MM.1S (cell line): ENCODE measurements around the gene RPTOR.

Experiments used
- DNase-seq: peaks from one replicate; pipeline ENCODE4 v3.0.0-alpha.2; 2015
- H2AFZ ChIP-seq: fragments of 300-600 bp; sonication (generic); 2 replicates; pipeline ENCODE4 v1.6.0; 2016; ENCODE audit warnings: antibody characterized with exemption, low read length
- H3F3A ChIP-seq: fragments of 300-600 bp; sonication (generic); 2 replicates; pipeline ENCODE4 v1.6.1; 2016; ENCODE audit warnings: mild to moderate bottlenecking, antibody characterized with exemption, low read length, moderate library complexity, mixed read lengths; ENCODE audit not compliant: insufficient read depth
- H3K27ac ChIP-seq: fragments of 300-600 bp; sonication (generic); 2 replicates; pipeline ENCODE4 v1.5.1; 2016; ENCODE audit warnings: mild to moderate bottlenecking, low read length
- H3K27me3 ChIP-seq: fragments of 300-600 bp; sonication (generic); replicated peaks from 2 replicates; pipeline ENCODE4 v1.6.0; 2016; ENCODE audit warnings: low read length; ENCODE audit not compliant: insufficient read depth
- H3K36me3 ChIP-seq: fragments of 300-600 bp; sonication (generic); replicated peaks from 2 replicates; pipeline ENCODE4 v1.6.1; 2016; ENCODE audit warnings: mild to moderate bottlenecking, low read length, mixed read lengths; ENCODE audit not compliant: insufficient read depth
- H3K4me1 ChIP-seq: fragments of 300-600 bp; sonication (generic); 2 replicates; pipeline ENCODE4 v1.6.1; 2016; ENCODE audit warnings: low read length, mixed read lengths
- H3K4me2 ChIP-seq: fragments of 300-600 bp; sonication (generic); 2 replicates; pipeline ENCODE4 v1.6.0; 2016; ENCODE audit warnings: low read depth, low read length
- H3K4me3 ChIP-seq: fragments of 300-600 bp; sonication (generic); 2 replicates; pipeline ENCODE4 v1.5.1; 2016; ENCODE audit warnings: low read length, mixed read lengths
- H3K79me2 ChIP-seq: fragments of 300-600 bp; sonication (generic); 2 replicates; pipeline ENCODE4 v1.6.1; 2016; ENCODE audit warnings: mixed run types, low read length, mixed read lengths
- H3K9ac ChIP-seq: fragments of 300-600 bp; sonication (generic); 2 replicates; pipeline ENCODE4 v1.6.1; 2016; ENCODE audit warnings: low read length, mixed read lengths
- H3K9me2 ChIP-seq: fragments of 300-600 bp; sonication (generic); replicated peaks from 2 replicates; pipeline ENCODE4 v1.6.1; 2016; ENCODE audit warnings: mild to moderate bottlenecking, low read length, mixed read lengths; ENCODE audit not compliant: insufficient read depth
- H3K9me3 ChIP-seq: fragments of 300-600 bp; sonication (generic); replicated peaks from 2 replicates; pipeline ENCODE4 v1.6.1; 2016; ENCODE audit warnings: mild to moderate bottlenecking, low read length, mixed read lengths; ENCODE audit not compliant: insufficient read depth
- H4K20me1 ChIP-seq: fragments of 300-600 bp; sonication (generic); 2 replicates; pipeline ENCODE4 v1.6.1; 2016; ENCODE audit warnings: mild to moderate bottlenecking, low read length, moderate library complexity, mixed read lengths; ENCODE audit not compliant: insufficient read depth
- CTCF ChIP-seq: fragments of 300-600 bp; sonication (generic); IDR thresholded peaks from 2 replicates; pipeline ENCODE4 v1.5.1; 2016; ENCODE audit warnings: antibody characterized with exemption, low read length, mixed read lengths
- EZH2 ChIP-seq: fragments of 300-600 bp; sonication (generic); optimal IDR thresholded peaks from 2 replicates; pipeline ENCODE3; 2017; ENCODE audit warnings: low read depth, mild to moderate bottlenecking, antibody characterized with exemption, low read length, mixed read lengths
- EZH2phosphoT487 ChIP-seq: fragments of 300-600 bp; sonication (generic); IDR thresholded peaks from 2 replicates; pipeline ENCODE4 v1.6.1; 2018; ENCODE audit warnings: antibody characterized with exemption, low read length

RPTOR gene

GRCh38 chr17:80706463-80706867 lies 161.8 kb downstream of the RPTOR start:
- Histone ChIP-seq H3K79me2 (peaks cover 35% of the 10 kb centered on the region), H3K9me3 (no peaks in the 10 kb centered on the region), H3K4me1 (no peaks in the 10 kb centered on the region), H3K9ac (no peak overlapping the region), H2AFZ (no peak overlapping the region), H4K20me1 (no peaks in the 10 kb centered on the region), H3F3A (no peaks in the 10 kb centered on the region), H3K9me2 (no peaks in the 10 kb centered on the region), H3K4me3 (no peak overlapping the region), H3K36me3 (no peaks in the 10 kb centered on the region), H3K4me2 (no peak overlapping the region), H3K27me3 (no peaks in the 10 kb centered on the region), H3K27ac (no peak overlapping the region)
- DNase-seq = no peak
- TF ChIP-seq CTCF = no peak

- H3K9me3 ChIP-seq = no peaks in the 10 kb centered on the region
- H3K9ac ChIP-seq = no peak overlapping the region
- H3K4me1 ChIP-seq = no peaks in the 10 kb centered on the region
- peaks cover 25% of the 10 kb centered on the region; the same call in 1 of the 2 replicates for H3K79me2 ChIP-seq
- no peaks in the 10 kb centered on the region for H3K36me3 ChIP-seq
- no peaks in the 10 kb centered on the region for H3K9me2 ChIP-seq
- no peak for DNase-seq
- no peak overlapping the region for H3K4me3 ChIP-seq
- no peak overlapping the region for H3K4me2 ChIP-seq
- H3K27me3 ChIP-seq = no peaks in the 10 kb centered on the region
- H2AFZ ChIP-seq = no peak overlapping the region
- H3F3A ChIP-seq = no peaks in the 10 kb centered on the region
- no peak overlapping the region for H3K27ac ChIP-seq
- H4K20me1 ChIP-seq = no peaks in the 10 kb centered on the region
- no peak for TF ChIP-seq CTCF
- TF ChIP-seq EZH2phosphoT487 = no peak
- TF ChIP-seq EZH2 = no peak
These were observed 163.8 kb downstream of the RPTOR start for GRCh38 chr17:80708480-80708879.

GRCh38 chr17:80709090-80709695 lies 164.6 kb downstream of the RPTOR start:
- Histone ChIP-seq H3F3A (no peaks in the 10 kb centered on the region), H4K20me1 (no peaks in the 10 kb centered on the region), H3K4me3 (no peak overlapping the region), H3K9me3 (no peaks in the 10 kb centered on the region), H3K4me2 (no peak overlapping the region), H3K79me2 (peaks cover 20% of the 10 kb centered on the region; the same call in 1 of the 2 replicates), H3K36me3 (no peaks in the 10 kb centered on the region), H2AFZ (no peak overlapping the region), H3K9me2 (no peaks in the 10 kb centered on the region), H3K27ac (no peak overlapping the region), H3K4me1 (no peaks in the 10 kb centered on the region), H3K27me3 (no peaks in the 10 kb centered on the region), H3K9ac (no peak overlapping the region)
- no peak for DNase-seq
- no peak for TF ChIP-seq CTCF
- no peak for TF ChIP-seq EZH2
